Kidney capillary endothelial cell (primary cell): ENCODE results near the gene BTF3.
"Not testable (repeated sequence)": the region's sequence is repeated elsewhere in the genome, so short reads cannot be mapped to it uniquely, and the experiment has no call there.

Experiments used
- DNase-seq: peaks from one replicate; pipeline ENCODE4 v3.0.0-alpha.2; 2018; ENCODE audit warnings: low spot score

BTF3 gene

DNA sequence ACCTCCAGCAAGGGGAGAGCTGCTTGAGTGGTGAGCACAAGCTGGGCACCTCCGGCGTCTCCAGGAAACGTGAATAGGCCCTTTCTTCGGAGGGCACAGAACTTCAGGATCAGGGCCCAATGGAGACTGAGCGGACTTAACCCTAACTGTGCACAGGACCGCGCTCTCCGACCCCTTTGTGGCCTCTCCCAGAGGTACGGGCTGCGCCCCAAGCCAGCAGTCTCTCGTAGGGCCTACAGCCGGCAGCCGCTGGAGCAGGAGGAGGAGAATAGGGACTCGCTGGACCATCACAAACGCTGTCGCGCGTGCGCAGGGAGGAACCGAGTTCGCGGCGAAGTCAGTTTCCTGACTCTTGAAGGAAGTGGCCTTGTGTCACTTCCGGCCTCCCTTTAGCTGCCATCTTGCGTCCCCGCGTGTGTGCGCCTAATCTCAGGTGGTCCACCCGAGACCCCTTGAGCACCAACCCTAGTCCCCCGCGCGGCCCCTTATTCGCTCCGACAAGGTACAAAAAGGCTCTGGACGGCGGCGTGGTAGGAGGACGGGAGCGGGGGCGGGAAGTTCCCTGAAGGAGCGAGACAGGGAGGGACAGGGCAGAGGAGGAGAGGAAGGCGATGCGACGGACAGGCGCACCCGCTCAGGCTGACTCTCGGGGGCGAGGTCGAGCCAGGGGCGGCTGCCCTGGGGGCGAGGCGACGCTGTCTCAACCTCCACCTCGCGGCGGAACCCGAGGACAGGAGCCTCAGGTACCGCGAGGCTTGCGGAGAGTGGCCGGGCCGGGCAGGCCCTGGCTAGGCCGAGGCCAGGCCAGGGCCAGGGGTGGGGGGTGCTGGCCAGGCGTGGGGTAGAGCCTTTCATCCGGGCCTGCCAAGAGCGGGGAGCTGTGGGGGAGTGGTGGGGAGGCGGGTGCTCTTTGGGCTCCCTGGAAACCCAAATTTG is at the start of gene BTF3:
Gene BTF3 (plus strand): TSS at position 386 of the 936 bp plus-strand sequence. CDS start 226 bp downstream, at position 612.
- DNase-seq, result peak; percentile 95

DNA sequence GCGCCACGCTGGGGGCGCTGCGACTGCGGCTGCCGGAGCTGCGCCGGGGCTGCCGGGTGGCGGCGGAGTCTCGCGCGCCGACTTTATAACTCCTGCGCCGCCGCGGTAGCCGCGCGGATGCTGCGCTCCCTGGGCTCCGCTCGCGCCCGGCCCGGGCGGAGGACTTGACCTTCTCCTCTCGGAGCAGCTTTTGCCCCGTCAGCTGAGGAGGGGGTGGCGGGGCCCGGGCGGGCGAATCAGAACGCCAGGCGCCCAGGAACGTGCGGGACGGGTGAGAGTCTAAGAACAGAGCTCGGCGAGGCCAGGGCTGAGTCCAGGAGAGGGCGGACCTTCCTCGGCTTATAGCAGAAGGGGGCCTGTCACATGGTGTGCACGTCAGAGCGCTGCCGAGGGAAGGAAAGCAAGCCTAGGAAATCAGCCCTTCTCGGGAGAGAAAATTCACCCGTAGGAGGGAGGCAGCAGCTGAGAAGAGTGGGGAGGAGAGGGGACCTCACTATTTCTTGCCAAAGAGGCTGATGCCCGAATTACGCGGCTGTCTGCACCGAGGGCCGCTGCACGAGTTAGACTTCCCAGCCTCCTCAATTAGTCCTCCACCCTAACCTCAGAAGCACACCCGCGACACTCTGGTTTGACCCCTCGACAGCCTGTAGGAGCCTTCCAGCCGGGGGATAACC is 49.6 kb upstream of the BTF3 start, which contains the start of gene FOXD1:
Gene FOXD1 (minus strand): TSS at position 315 of the 674 bp plus-strand sequence. CDS start 415 bp downstream, outside the sequence.
- peak; percentile 60 for DNase-seq

DNA sequence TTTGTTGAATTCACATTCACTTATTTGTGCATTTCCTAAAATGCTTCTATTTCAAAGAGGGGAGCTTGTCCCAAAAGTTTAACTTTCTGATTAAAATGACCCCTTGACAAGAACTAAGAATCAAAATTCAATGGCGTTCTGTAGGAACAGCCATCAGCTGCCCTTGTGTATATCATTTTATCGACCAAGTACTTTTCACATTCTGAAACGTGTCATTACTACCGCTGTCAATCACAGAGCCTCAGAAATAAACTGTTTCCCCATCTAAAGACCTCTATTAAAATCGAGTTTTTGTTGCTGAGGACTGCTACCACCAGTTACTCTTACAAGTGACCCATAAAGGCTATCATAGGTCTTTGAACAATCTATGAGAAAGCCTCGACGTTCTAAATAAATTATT is 48.1 kb upstream of the BTF3 start:
- no peak for DNase-seq

DNA sequence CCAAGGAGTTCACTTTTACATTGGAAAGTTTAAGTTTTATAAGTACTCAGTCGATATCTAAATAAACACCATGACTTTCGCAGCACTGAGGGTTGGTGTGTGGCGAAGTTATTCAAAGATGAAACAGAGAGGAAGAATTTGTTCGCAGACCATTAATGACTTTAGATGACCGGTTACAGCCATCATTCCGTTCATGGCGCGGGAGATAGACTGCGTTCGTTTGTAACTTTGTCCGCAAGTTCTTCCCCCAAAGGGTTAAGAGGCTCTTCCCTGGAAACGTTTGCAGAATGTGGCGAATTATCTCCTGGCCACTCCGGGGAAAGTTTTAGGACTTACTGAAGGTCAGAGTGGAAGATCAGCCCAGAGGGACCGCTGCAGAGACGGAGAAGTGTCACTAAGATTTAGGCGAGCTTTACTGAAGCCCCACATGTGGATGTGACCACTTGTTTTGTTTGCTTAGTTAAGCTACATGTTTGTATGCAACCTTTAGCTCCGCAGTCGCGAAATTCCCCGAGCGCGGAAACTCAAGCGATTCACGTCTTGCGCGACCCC is 47.5 kb upstream of the BTF3 start:
- no peak for DNase-seq

DNA sequence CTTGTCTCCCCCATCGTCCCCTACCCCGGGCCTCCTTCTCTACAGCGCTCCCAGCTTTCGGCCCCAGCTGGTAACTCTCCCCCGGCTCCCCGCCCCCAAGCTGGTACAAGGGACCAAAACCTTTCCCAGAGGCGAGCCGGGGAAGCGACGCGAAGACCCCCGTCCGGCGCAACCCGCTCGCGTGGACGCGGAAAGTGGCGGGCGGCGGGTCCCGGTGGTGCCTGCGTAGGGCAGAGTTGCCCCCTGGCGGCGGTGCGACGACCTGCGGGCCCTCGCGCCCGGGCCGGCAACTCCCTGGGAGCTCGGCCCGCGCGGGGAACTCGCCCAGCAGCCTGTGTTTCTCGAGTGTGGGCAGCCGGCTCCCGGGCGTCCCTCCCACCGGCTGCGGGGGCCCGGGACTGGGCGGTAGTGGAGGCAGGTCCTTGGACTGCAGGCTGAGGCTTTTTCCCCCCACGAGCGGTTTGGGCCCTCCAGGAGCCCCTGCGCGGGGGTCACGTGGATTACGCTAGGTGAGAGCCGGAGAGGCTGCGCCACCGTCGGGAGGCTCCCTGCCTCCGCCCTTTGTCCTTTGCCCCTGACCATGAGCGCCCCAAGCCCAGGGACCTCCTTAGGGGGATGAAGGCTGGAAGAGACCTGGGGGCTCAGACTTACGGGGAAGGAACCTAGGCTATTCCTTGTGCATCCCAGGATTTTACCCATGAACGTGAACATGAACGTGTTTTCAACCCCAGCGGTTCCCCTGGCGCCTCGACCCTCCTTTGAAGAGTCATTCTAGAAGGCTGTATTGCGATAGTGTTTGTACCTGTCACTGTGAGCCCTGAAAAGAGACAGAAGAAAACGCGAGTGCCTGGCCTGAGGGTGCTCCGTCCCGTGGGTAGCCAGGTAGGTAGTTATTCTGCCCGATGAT is 46.8 kb upstream of the BTF3 start:
- no peak for DNase-seq

DNA sequence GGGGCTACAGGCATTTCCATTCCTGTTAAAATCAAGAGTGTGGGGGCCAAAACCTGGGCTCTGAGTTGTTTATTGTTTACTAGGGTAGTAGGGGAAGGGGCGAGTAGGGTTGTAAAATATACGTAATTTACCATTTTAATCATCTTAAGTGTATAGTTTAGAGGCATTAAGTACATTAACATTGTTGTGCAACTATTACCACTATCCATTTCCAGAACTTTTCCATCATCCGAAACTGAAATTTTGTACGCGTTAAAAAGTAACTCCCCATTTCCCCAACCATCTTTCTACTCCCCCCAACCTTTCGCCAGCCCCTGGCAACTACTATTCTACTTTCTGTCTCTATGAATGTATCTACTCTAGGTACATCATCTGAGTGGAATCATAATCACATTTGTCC is 46.0 kb upstream of the BTF3 start:
- no peak for DNase-seq

DNA sequence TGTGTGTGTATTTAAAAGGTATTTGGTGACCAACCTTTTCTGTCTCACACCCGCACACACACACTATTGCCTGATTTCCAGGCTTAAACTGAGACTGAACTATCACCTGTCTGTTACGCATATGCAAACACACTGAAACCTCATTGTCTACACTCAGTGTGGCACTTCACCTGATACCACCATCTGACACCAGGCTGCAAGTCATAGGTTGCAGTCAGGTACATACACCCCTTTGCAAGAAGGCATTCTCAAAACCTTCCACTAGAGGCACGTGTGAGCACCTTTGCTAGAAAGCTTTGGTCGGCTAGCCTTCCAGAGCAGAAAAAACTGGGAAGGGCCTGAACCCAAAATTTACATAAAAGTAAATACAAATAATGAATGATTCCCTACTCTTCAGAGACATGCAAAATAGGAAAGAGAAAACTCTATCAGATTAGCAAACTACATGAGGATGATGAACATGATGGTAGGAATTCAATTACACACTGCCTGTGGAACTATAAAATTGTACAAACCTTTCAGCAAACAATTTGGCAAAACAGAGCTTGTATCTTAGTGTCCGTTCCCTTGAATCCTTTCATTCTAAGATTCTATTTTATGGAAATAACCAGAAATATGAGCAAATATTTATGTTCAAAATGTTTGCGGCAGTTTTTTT is 43.7 kb upstream of the BTF3 start:
- DNase-seq, result peak; percentile 44

DNA sequence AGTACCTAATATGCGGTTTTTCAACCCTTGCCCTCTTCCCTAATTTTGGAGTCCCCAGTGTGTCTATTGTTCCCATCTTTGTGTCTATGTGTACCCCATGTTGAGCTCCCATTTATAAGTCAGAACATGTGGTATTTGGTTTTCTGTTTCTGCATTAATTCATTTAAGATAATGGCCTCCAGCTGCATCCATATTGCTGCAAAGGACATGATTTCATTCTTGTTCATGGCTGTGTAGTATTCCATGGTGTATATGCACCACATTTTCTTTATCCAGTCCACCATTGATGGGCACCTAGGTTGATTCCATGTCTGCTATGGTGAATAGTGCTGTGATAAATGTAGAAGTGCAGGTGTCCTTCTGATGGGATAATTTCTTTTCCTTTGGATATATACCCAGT is 41.8 kb upstream of the BTF3 start:
- not testable (repeated sequence) for DNase-seq

DNA sequence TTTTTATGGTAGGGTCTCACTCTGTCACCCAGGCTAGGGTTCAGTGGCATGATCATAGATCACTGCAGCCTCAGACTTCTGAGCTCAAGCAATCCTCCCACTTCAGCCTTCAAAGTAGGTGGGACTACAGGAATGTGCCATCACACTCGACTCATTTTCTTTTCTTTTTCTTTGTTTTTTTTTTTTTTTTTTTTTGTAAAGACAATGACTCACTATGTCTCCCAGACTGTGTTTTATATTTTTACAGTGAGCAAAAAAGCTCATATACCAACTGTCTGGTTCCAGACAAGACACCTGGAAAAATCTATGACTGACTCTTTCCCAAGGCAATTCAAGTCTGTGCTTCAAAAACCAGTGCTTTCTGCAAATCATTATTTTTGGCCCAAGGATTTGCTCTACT is 38.9 kb upstream of the BTF3 start:
- no peak for DNase-seq

DNA sequence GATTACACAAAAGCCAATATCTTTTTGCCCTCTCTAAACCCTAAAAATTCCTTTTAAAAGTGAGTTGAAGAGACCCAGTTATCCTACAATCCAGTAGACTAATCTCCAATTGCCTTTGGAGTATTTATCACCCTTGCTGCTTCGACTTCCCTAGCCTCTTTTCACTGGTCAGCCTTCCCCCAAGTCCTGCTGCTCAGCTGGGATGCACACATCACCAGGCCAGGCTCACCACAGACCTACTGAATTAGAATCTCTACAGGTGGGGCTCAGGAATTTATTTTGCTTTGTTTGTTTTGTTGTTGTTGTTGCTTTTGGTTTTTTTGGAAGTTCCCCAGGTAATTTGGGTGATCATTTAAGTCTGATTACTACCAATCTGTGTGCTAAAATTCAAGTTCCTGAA is 38.1 kb upstream of the BTF3 start:
- no peak for DNase-seq

DNA sequence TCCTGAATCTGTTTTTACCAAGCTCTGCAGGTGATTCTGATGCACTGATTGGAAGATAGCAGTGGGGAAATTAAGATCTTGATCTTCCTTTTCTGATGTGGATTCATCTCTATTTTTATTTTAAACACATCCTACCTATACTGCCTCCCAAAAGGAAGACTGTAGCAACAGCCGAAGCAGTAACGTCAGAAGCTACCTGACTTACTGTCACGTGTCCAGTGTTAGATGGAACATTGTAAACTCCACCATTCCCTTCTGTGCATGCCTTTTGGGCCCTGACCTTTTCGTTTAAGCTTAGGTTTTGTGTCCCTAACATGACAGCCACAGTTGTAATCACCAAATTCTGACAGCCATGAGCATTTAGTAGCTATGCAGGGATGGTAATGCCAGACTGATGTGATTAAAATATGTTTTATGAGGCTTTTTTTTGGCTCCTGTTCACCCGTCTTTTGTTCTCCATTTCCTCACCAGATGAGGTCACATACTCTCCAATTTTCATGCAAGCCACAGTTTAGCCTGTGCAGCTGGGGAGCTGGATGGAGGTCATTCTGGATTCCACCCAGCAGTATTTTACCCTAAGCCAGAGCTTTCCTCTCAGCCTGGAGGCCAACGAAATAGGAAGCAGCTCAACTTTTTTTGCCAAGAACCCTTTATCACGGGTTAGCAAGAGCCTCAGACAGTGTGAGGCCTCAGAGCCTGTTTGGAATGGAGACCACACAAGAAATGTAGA is 34.1 kb upstream of the BTF3 start:
- DNase-seq, result no peak

DNA sequence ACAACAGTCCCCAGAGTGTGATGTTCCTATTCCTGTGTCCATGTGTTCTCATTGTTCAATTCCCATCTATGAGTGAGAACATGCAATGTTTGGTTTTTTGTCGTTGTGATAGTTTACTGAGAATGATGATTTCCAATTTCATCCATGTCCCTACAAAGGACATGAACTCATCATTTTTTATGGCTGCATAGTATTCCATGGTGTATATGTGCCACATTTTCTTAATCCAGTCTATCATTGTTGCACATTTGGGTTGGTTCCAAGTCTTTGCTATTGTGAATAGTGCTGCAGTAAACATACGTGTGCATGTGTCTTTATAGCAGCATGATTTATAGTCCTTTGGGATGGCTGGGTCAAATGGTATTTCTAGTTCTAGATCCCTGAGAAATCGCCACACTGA is 29.6 kb upstream of the BTF3 start:
- DNase-seq, result not testable (repeated sequence)

DNA sequence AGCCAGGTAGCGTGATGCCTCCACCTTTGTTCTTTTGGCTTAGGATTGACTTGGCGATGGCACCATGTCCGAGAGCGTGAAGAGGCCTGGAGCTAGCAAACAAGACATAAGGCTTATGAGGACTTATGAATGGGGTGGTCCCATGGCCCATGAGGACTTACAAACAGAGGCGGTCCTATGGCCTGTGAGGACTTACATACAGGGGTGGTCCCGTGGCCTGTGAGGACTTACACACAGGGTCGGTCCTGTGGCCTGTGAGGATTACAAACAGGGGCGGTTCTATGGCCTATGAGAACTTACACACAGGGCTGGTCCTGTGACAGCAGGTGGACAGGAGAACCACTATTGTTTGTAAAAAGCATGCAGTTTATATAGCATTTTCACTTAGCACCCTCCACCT is 28.4 kb upstream of the BTF3 start:
- DNase-seq, result no peak

DNA sequence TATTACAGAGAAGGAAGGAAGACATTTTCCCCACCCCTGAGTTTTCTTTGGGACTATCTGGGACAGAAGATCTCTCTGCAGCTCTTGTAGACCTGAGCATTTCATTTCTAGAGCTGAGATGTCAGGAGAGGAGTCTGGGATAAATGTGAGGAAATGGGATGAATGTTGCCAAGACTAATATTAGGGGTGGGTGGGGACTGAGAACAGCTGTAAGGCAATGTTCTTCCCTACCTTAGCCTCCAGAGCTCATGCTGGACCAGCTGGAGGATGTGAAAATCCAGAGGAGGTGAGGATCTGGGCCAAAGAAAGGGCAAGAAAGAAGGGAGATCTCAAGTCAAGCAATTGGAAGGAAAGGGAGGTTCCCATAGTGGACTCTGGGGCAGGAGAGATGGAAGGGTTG is 26.6 kb upstream of the BTF3 start:
- DNase-seq, result no peak

DNA sequence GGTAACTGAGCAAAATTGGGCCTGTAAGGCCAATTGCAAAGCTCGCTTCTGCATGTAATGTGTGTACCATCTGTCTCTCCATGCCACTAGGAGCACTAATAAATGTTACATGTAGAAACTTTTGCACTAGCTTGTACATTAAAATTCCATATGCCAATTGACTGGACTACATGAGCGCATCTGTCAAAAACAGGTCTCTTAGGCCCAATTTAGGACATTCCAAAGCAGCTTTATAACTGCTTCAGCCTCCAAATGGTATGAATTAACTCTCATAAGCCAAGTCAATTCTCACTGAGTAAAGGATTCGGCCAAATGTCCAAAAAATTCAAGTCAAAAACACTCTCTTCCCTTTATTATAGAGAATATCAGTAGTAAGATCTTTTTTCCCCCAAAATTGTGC is 26.1 kb upstream of the BTF3 start:
- no peak for DNase-seq

DNA sequence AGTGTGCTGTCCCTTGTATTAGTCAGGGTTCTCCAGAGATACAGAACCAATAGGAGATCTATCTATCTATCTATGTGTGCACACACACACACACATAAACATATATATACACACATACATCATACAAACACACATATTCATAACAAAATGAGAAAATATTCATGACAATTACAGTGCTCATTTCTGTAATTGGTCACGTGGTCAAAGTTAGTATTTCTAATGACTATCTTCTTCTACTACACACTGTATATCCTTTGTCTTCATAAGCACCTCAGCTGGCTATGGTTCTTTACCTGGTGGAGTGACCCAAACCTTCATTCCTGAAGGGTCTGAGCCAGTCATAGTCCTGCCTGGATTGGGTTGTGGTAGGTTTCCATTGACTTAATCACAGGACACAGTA is 17.7 kb upstream of the BTF3 start:
- DNase-seq, result no peak

DNA sequence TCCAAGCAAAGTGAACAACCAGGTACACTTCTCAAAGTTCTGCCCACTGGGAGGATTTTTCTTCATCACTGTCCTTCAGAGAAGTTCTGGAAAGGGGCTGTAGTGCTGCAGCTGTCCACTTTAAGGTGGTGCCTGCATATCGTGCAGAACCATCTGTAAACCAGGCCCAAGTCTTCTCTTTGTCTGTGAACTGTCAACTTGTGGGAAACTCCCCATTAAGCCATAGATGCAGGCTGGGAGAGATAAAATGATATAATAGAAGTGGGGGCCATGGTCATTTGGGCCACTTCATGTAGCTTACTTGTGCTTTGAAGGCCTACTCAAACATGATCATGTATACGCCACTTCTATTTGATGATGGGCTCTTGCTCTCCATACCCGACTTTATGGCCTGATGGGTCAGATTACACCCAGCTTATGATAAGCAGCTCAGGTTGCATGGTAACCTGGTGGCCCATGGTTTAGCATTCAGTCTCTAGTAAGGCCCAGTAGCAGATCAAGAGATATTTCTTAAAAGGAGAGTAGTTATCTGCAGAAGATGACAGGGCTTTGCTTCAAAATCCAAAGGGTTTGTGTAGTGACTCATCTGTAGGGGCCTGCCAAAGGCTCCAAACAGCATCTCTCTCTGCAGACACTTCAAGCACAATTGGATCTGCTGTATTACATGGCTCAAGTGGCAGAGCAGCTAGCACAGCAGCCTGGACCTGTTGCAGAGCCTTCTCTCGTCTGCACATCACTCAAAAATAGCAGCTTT is 15.7 kb upstream of the BTF3 start:
- no peak for DNase-seq

DNA sequence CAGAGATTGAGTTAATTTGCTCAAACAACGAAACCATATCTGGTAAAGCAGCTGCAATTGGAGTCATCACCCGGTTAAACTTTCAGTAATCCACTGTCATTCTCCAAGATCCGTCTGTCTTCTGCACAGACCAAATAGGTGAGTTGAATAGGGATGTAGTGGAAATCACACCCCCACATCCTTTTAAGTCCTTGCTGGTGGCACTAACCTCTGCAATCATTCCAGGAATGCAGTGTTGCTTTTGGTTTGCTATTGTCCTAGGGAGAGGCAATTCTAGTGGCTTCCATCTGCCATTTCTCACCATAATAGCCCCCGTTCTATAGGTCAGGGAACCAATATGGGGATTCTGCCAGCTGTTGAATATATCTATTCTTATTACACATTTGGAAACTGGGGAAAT is 14.6 kb upstream of the BTF3 start:
- no peak for DNase-seq

DNA sequence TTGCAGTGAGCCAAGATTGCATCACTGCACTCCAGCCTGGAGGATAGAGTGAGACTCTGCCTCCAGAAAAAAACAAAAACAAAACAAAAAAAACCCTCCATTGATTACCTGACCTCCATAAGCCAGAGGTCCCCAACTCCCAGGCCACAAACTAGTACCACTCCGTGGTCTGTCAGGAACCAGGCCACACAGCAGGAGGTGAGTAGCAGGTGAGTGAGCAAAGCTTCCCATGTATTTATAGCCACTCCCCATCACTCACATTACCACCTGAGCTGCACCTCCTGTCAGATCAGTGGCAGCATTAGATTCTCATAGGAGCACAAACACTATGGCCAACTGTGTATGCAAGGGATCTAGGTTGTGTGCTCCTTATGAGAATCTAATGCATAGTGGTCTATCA is 13.7 kb upstream of the BTF3 start:
- no peak for DNase-seq

DNA sequence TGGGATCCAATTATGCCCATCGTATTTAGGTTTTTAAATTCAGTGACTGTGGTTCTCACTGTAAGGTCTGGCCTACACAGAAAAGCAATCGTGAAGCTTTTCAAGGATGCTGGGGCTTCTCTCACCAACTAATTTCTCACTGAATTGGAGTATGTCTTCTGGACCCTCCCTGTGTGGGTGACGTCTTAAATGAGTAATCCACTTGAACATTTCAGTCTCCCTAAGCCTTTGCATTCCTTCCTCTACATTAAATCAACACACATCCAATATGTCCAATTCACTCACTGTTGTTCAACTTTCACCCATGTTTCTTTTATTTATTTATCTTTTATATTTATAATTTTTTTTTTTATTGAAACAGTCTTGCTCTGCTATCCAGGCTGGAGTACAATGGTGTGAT is 12.5 kb upstream of the BTF3 start:
- DNase-seq, result no peak
